ENCODE results near the gene LIMA1.
"Not testable (repeated sequence)": the region's sequence is repeated elsewhere in the genome, so short reads cannot be mapped to it uniquely, and the experiment has no call there.

DNA sequence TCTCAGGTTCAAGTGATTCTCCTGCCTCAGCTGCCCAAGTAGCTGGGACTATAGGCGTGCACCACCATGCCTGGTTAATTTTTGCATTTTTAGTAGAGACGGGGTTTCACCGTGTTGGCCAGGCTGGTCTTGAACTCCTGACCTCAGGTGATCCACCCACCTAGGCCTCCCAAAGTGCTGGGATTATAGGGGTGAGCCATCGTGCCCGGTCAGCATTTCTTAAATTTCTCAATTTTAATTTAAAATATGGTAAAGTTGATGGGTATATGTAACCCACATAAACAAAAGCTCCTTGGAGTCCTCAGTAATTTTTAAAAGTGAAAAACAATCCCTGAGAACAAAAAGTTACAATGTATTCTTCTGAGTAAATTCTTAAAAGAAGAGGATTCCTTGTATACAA lies 128.4 kb downstream of the LIMA1 start:
- TF ChIP-seq, protein P1, sequence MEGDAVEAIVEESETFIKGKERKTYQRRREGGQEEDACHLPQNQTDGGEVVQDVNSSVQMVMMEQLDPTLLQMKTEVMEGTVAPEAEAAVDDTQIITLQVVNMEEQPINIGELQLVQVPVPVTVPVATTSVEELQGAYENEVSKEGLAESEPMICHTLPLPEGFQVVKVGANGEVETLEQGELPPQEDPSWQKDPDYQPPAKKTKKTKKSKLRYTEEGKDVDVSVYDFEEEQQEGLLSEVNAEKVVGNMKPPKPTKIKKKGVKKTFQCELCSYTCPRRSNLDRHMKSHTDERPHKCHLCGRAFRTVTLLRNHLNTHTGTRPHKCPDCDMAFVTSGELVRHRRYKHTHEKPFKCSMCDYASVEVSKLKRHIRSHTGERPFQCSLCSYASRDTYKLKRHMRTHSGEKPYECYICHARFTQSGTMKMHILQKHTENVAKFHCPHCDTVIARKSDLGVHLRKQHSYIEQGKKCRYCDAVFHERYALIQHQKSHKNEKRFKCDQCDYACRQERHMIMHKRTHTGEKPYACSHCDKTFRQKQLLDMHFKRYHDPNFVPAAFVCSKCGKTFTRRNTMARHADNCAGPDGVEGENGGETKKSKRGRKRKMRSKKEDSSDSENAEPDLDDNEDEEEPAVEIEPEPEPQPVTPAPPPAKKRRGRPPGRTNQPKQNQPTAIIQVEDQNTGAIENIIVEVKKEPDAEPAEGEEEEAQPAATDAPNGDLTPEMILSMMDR (IDR thresholded peaks at IDR 0.05; ENCODE audit: low read depth, low read length, poor library complexity, severe bottlenecking): not testable (repeated sequence)
- TF ChIP-seq EZH2phosphoT487 (IDR thresholded peaks at IDR 0.05; ENCODE audit: borderline replicate concordance, low read length): not testable (repeated sequence)
